ENCODE data around the gene COA6.
"Not testable (repeated sequence)": the region's sequence is repeated elsewhere in the genome, so short reads cannot be mapped to it uniquely, and the experiment has no call there.

Gene COA6

GRCh38 chr1:234369784-234370183, 3.5 kb upstream of the COA6 start:
- Histone ChIP-seq H3K9me3 (ENCODE audit: control insufficient read depth, low read length) (no peaks in the 10 kb centered on the region), H3K4me3 (ENCODE audit: extremely low read depth, insufficient read depth, low read length, poor library complexity, severe bottlenecking) (no peak overlapping the region), H3K27ac (ENCODE audit: low read depth, low read length, severe bottlenecking) (no peak overlapping the region), H3K4me1 (ENCODE audit: control insufficient read depth, insufficient read depth, low read length, poor library complexity, severe bottlenecking) (no peaks in the 10 kb centered on the region), H3K36me3 (ENCODE audit: control insufficient read depth, insufficient read depth, low read length) (no peaks in the 10 kb centered on the region)
- no CpG with 5 or more reads among the region's 1 CpG for WGBS, 2 experiments (ENCODE audit: insufficient coverage in 2 of 2)

GRCh38 chr1:234371414-234371813, 1.8 kb upstream of the COA6 start:
- H3K4me3 ChIP-seq (ENCODE audit: extremely low read depth, insufficient read depth, low read length, poor library complexity, severe bottlenecking) = no peak overlapping the region
- 83 to 91% methylated on average over 1 to 2 of the region's 2 CpGs for WGBS, 2 experiments (ENCODE audit: insufficient coverage in 2 of 2)
- no peaks in the 10 kb centered on the region for H3K9me3 ChIP-seq (ENCODE audit: control insufficient read depth, low read length)
- no peak overlapping the region for H3K27ac ChIP-seq (ENCODE audit: low read depth, low read length, severe bottlenecking)
- H3K4me1 ChIP-seq (ENCODE audit: control insufficient read depth, insufficient read depth, low read length, poor library complexity, severe bottlenecking) = no peaks in the 10 kb centered on the region
- peaks cover 14% of the 10 kb centered on the region for H3K36me3 ChIP-seq (ENCODE audit: control insufficient read depth, insufficient read depth, low read length)

GRCh38 chr1:234372011-234372757, 1.1 kb upstream of the COA6 start:
- Histone ChIP-seq H3K27ac (ENCODE audit: low read depth, low read length, severe bottlenecking) (no peak overlapping the region), H3K4me1 (ENCODE audit: control insufficient read depth, insufficient read depth, low read length, poor library complexity, severe bottlenecking) (no peaks in the 10 kb centered on the region), H3K9me3 (ENCODE audit: control insufficient read depth, low read length) (no peaks in the 10 kb centered on the region), H3K4me3 (ENCODE audit: extremely low read depth, insufficient read depth, low read length, poor library complexity, severe bottlenecking) (peak overlapping the region; percentile 73), H3K36me3 (ENCODE audit: control insufficient read depth, insufficient read depth, low read length) (peaks cover 19% of the 10 kb centered on the region)
- WGBS, 2 experiments (ENCODE audit: insufficient coverage in 2 of 2) = 86 to 88% methylated on average over 3 to 6 of the region's 9 CpGs

GRCh38 chr1:234373959-234374254, 651 bp downstream of the COA6 start:
- Histone ChIP-seq H3K9me3 (ENCODE audit: control insufficient read depth, low read length) (no peaks in the 10 kb centered on the region), H3K4me3 (ENCODE audit: extremely low read depth, insufficient read depth, low read length, poor library complexity, severe bottlenecking) (peak overlapping the region; percentile 73), H3K36me3 (ENCODE audit: control insufficient read depth, insufficient read depth, low read length) (peaks cover 36% of the 10 kb centered on the region), H3K4me1 (ENCODE audit: control insufficient read depth, insufficient read depth, low read length, poor library complexity, severe bottlenecking) (no peaks in the 10 kb centered on the region), H3K27ac (ENCODE audit: low read depth, low read length, severe bottlenecking) (peak overlapping the region; percentile 92)
- WGBS, 2 experiments (ENCODE audit: insufficient coverage in 2 of 2) = 0% methylated on average over 3 to 4 of the region's 6 CpGs

- no peak overlapping the region for H3K27ac ChIP-seq (ENCODE audit: low read depth, low read length, severe bottlenecking)
- H3K36me3 ChIP-seq (ENCODE audit: control insufficient read depth, insufficient read depth, low read length) = peaks cover 48% of the 10 kb centered on the region
- 90 to 94% methylated on average over 5 to 7 of the region's 7 CpGs for WGBS, 2 experiments (ENCODE audit: insufficient coverage in 2 of 2)
- no peaks in the 10 kb centered on the region for H3K4me1 ChIP-seq (ENCODE audit: control insufficient read depth, insufficient read depth, low read length, poor library complexity, severe bottlenecking)
- H3K4me3 ChIP-seq (ENCODE audit: extremely low read depth, insufficient read depth, low read length, poor library complexity, severe bottlenecking) = no peak overlapping the region
- no peaks in the 10 kb centered on the region for H3K9me3 ChIP-seq (ENCODE audit: control insufficient read depth, low read length)
Measured at GRCh38 chr1:234375672-234376071, 2.4 kb downstream of the COA6 start.

GRCh38 chr1:234379591-234380109, 6.4 kb downstream of the COA6 start:
- WGBS, 2 experiments (ENCODE audit: insufficient coverage in 2 of 2) = 100% methylated on average over 3 to 5 of the region's 5 CpGs
- H3K36me3 ChIP-seq (ENCODE audit: control insufficient read depth, insufficient read depth, low read length) = peaks cover 69% of the 10 kb centered on the region
- not testable (repeated sequence) for H3K4me3 ChIP-seq (ENCODE audit: extremely low read depth, insufficient read depth, low read length, poor library complexity, severe bottlenecking); H3K4me1 ChIP-seq (ENCODE audit: control insufficient read depth, insufficient read depth, low read length, poor library complexity, severe bottlenecking); H3K27ac ChIP-seq (ENCODE audit: low read depth, low read length, severe bottlenecking); H3K9me3 ChIP-seq (ENCODE audit: control insufficient read depth, low read length)

- Histone ChIP-seq H3K36me3 (ENCODE audit: control insufficient read depth, insufficient read depth, low read length) (peaks cover 51% of the 10 kb centered on the region), H3K27ac (ENCODE audit: low read depth, low read length, severe bottlenecking) (no peak overlapping the region), H3K4me1 (ENCODE audit: control insufficient read depth, insufficient read depth, low read length, poor library complexity, severe bottlenecking) (no peaks in the 10 kb centered on the region), H3K4me3 (ENCODE audit: extremely low read depth, insufficient read depth, low read length, poor library complexity, severe bottlenecking) (no peak overlapping the region), H3K9me3 (ENCODE audit: control insufficient read depth, low read length) (no peaks in the 10 kb centered on the region)
- WGBS, 2 experiments (ENCODE audit: insufficient coverage in 2 of 2) = 95 to 96% methylated on average over 4 to 6 of the region's 10 CpGs
Measured at GRCh38 chr1:234381699-234382555, 8.7 kb downstream of the COA6 start.

GRCh38 chr1:234386122-234386521, 12.9 kb downstream of the COA6 start:
- 93 to 100% methylated on average over 3 of the region's 6 CpGs for WGBS, 2 experiments (ENCODE audit: insufficient coverage in 2 of 2)
- Histone ChIP-seq H3K27ac (ENCODE audit: low read depth, low read length, severe bottlenecking) (no peak overlapping the region), H3K4me1 (ENCODE audit: control insufficient read depth, insufficient read depth, low read length, poor library complexity, severe bottlenecking) (no peaks in the 10 kb centered on the region), H3K4me3 (ENCODE audit: extremely low read depth, insufficient read depth, low read length, poor library complexity, severe bottlenecking) (no peak overlapping the region), H3K9me3 (ENCODE audit: control insufficient read depth, low read length) (no peaks in the 10 kb centered on the region), H3K36me3 (ENCODE audit: control insufficient read depth, insufficient read depth, low read length) (peaks cover 22% of the 10 kb centered on the region)

- H3K4me1 ChIP-seq (ENCODE audit: control insufficient read depth, insufficient read depth, low read length, poor library complexity, severe bottlenecking) = no peaks in the 10 kb centered on the region
- no peak overlapping the region for H3K27ac ChIP-seq (ENCODE audit: low read depth, low read length, severe bottlenecking)
- no peaks in the 10 kb centered on the region for H3K9me3 ChIP-seq (ENCODE audit: control insufficient read depth, low read length)
- WGBS, 2 experiments (ENCODE audit: insufficient coverage in 2 of 2) = 93% methylated on average over 3 to 5 of the region's 6 CpGs
- H3K36me3 ChIP-seq (ENCODE audit: control insufficient read depth, insufficient read depth, low read length) = peaks cover 8% of the 10 kb centered on the region
- H3K4me3 ChIP-seq (ENCODE audit: extremely low read depth, insufficient read depth, low read length, poor library complexity, severe bottlenecking) = no peak overlapping the region
Measured at GRCh38 chr1:234388094-234388493, 14.8 kb downstream of the COA6 start.

- H3K36me3 ChIP-seq (ENCODE audit: control insufficient read depth, insufficient read depth, low read length) = peaks cover 9% of the 10 kb centered on the region
- no peaks in the 10 kb centered on the region for H3K9me3 ChIP-seq (ENCODE audit: control insufficient read depth, low read length)
- WGBS, 2 experiments (ENCODE audit: insufficient coverage in 2 of 2) = 86 to 97% methylated on average over 4 of the region's 6 CpGs
- no peak overlapping the region for H3K27ac ChIP-seq (ENCODE audit: low read depth, low read length, severe bottlenecking)
- no peaks in the 10 kb centered on the region for H3K4me1 ChIP-seq (ENCODE audit: control insufficient read depth, insufficient read depth, low read length, poor library complexity, severe bottlenecking)
- H3K4me3 ChIP-seq (ENCODE audit: extremely low read depth, insufficient read depth, low read length, poor library complexity, severe bottlenecking) = no peak overlapping the region
Measured at GRCh38 chr1:234393190-234393589, 19.9 kb downstream of the COA6 start.

- H3K27ac ChIP-seq (ENCODE audit: low read depth, low read length, severe bottlenecking) = no peak overlapping the region
- no peaks in the 10 kb centered on the region for H3K9me3 ChIP-seq (ENCODE audit: control insufficient read depth, low read length)
- H3K36me3 ChIP-seq (ENCODE audit: control insufficient read depth, insufficient read depth, low read length) = peaks cover 9% of the 10 kb centered on the region
- H3K4me1 ChIP-seq (ENCODE audit: control insufficient read depth, insufficient read depth, low read length, poor library complexity, severe bottlenecking) = no peaks in the 10 kb centered on the region
- no peak overlapping the region for H3K4me3 ChIP-seq (ENCODE audit: extremely low read depth, insufficient read depth, low read length, poor library complexity, severe bottlenecking)
- 90 to 98% methylated on average over 5 of the region's 5 CpGs for WGBS, 2 experiments (ENCODE audit: insufficient coverage in 2 of 2)
Measured at GRCh38 chr1:234395297-234395696, 22.0 kb downstream of the COA6 start.
